H9 (cell line): ENCODE measurements around the gene DSCAM. TPM values are rescaled to one million over a fixed set of nuclear protein-coding genes. Genes with fewer than 3 reads are reported as not detected.

Source experiments
- DNase-seq: peaks from one replicate; pipeline ENCODE4 v3.0.0-alpha.2; 2017
- H2AFZ ChIP-seq: one replicate; pipeline ENCODE4 v1.6.1; 2013; ENCODE audit warnings: mild to moderate bottlenecking, low read length, control low read depth, moderate library complexity
- H2AK5ac ChIP-seq: 2 replicates; pipeline ENCODE4 v1.6.1; 2013; ENCODE audit warnings: low read length, control low read depth, mixed read lengths; ENCODE audit not compliant: insufficient read length
- H2BK120ac ChIP-seq: one replicate; pipeline ENCODE4 v1.6.1; 2013; ENCODE audit warnings: low read depth, mild to moderate bottlenecking, low read length, control low read depth, inconsistent platforms; ENCODE audit not compliant: poor library complexity, severe bottlenecking
- H2BK12ac ChIP-seq: 2 replicates; pipeline ENCODE4 v1.6.1; 2013; ENCODE audit warnings: low read length, control low read depth, mixed read lengths, low read depth; ENCODE audit not compliant: insufficient read length
- H2BK15ac ChIP-seq: 2 replicates; pipeline ENCODE4 v1.6.1; 2013; ENCODE audit warnings: low read depth, low read length, control low read depth
- H2BK20ac ChIP-seq: one replicate; pipeline ENCODE4 v1.6.1; 2013; ENCODE audit warnings: low read depth, mild to moderate bottlenecking, low read length, control low read depth, inconsistent platforms; ENCODE audit not compliant: poor library complexity, severe bottlenecking
- H2BK5ac ChIP-seq: 2 replicates; pipeline ENCODE4 v1.6.1; 2013; ENCODE audit warnings: low read length, control low read depth, mixed read lengths; ENCODE audit not compliant: insufficient read length
- H3K14ac ChIP-seq: 2 replicates; pipeline ENCODE4 v1.6.1; 2013; ENCODE audit warnings: low read length, control low read depth; ENCODE audit not compliant: insufficient read depth
- H3K18ac ChIP-seq: 2 replicates; pipeline ENCODE4 v1.6.1; 2013; ENCODE audit warnings: low read depth, mild to moderate bottlenecking, mixed read lengths, low read length, control low read depth; ENCODE audit not compliant: insufficient read length
- H3K23ac ChIP-seq: 2 replicates; pipeline ENCODE4 v1.6.1; 2013; ENCODE audit warnings: low read length, control low read depth, mixed read lengths, low read depth; ENCODE audit not compliant: insufficient read length
- H3K23me2 ChIP-seq: 2 replicates; pipeline ENCODE4 v1.6.1; 2013; ENCODE audit warnings: low read depth, mild to moderate bottlenecking, mixed read lengths, low read length, control low read depth; ENCODE audit not compliant: insufficient read length, poor library complexity, severe bottlenecking
- H3K27ac ChIP-seq: 2 replicates; pipeline ENCODE4 v1.5.1; 2013; ENCODE audit warnings: low read length, control low read depth, mixed read lengths, low read depth; ENCODE audit not compliant: insufficient read length
- H3K27me3 ChIP-seq: 2 replicates; pipeline ENCODE4 v1.6.1; 2013; ENCODE audit warnings: low read length, control low read depth, inconsistent platforms; ENCODE audit not compliant: insufficient read depth
- H3K4ac ChIP-seq: 2 replicates; pipeline ENCODE4 v1.6.1; 2013; ENCODE audit warnings: low read depth, mild to moderate bottlenecking, control low read depth, inconsistent platforms, low read length, moderate library complexity
- H3K4me1 ChIP-seq: 2 replicates; pipeline ENCODE4 v1.6.1; 2013; ENCODE audit warnings: low read length, control low read depth, inconsistent platforms; ENCODE audit not compliant: insufficient read depth
- H3K4me2 ChIP-seq: 2 replicates; pipeline ENCODE4 v1.6.1; 2013; ENCODE audit warnings: low read length, control low read depth, mixed read lengths; ENCODE audit not compliant: insufficient read length, insufficient read depth
- H3K56ac ChIP-seq: 2 replicates; pipeline ENCODE4 v1.6.1; 2013; ENCODE audit warnings: low read depth, mild to moderate bottlenecking, mixed read lengths, low read length, control low read depth; ENCODE audit not compliant: insufficient read length
- H3K79me1 ChIP-seq: 2 replicates; pipeline ENCODE4 v1.6.1; 2013; ENCODE audit warnings: low read depth, mild to moderate bottlenecking, moderate library complexity, low read length, control low read depth, inconsistent platforms; ENCODE audit not compliant: insufficient read depth, poor library complexity, severe bottlenecking
- H3K79me2 ChIP-seq: 2 replicates; pipeline ENCODE4 v1.6.1; 2013; ENCODE audit warnings: low read length, control low read depth, inconsistent platforms; ENCODE audit not compliant: insufficient read depth
- H3K9ac ChIP-seq: 2 replicates; pipeline ENCODE4 v1.6.1; 2013; ENCODE audit warnings: low read length, control low read depth, mixed read lengths; ENCODE audit not compliant: insufficient read length; ENCODE audit errors: extremely low read depth
- H3K9me3 ChIP-seq: one replicate; pipeline ENCODE4 v1.6.1; 2013; ENCODE audit warnings: low read depth, low read length, inconsistent platforms; ENCODE audit not compliant: control insufficient read depth
- H3T11ph ChIP-seq: one replicate; pipeline ENCODE4 v1.6.1; 2013; ENCODE audit warnings: mild to moderate bottlenecking, low read length, control low read depth, inconsistent platforms
- H4K20me1 ChIP-seq: one replicate; pipeline ENCODE4 v1.6.1; 2013; ENCODE audit not compliant: control insufficient read depth, insufficient read length, insufficient read depth
- H4K5ac ChIP-seq: 2 replicates; pipeline ENCODE4 v1.6.1; 2013; ENCODE audit warnings: low read depth, mild to moderate bottlenecking, mixed read lengths, low read length, control low read depth; ENCODE audit not compliant: insufficient read length
- H4K8ac ChIP-seq: replicated peaks from 2 replicates; pipeline ENCODE4 v1.6.1; 2013; ENCODE audit warnings: low read length, control low read depth, mixed read lengths, low read depth; ENCODE audit not compliant: insufficient read length
- H4K91ac ChIP-seq: 2 replicates; pipeline ENCODE4 v1.6.1; 2013; ENCODE audit warnings: low read depth, mild to moderate bottlenecking, moderate library complexity, mixed read lengths, low read length, control low read depth; ENCODE audit not compliant: insufficient read length
- H3K27ac Mint-ChIP-seq, 3 experiments: 2 replicates in 2 of 3; 3 replicates in 1 of 3; pipeline ENCODE4 v1.8.0; 2020 to 2021; ENCODE audit warnings: mixed read lengths in 3 of 3, mild to moderate bottlenecking in 1 of 3, moderate library complexity in 1 of 3
- H3K27me3 Mint-ChIP-seq: 2 replicates; pipeline ENCODE4 v1.8.0; 2021; ENCODE audit warnings: low read depth, mild to moderate bottlenecking, moderate library complexity, mixed read lengths
- H3K36me3 Mint-ChIP-seq, 3 experiments: 2 replicates in 2 of 3; 3 replicates in 1 of 3; pipeline ENCODE4 v1.8.0; 2020 to 2021; ENCODE audit warnings: low read depth in 3 of 3, mixed read lengths in 3 of 3; ENCODE audit not compliant: insufficient read depth in 1 of 3
- H3K4me1 Mint-ChIP-seq, 2 experiments: 2 replicates each; pipeline ENCODE4 v1.8.0; 2020; ENCODE audit warnings: mixed read lengths in 2 of 2
- H3K4me3 Mint-ChIP-seq, 2 experiments: 2 replicates in 1 of 2; 3 replicates in 1 of 2; pipeline ENCODE4 v1.8.0; 2020 to 2021; ENCODE audit warnings: mild to moderate bottlenecking in 2 of 2, mixed read lengths in 2 of 2, moderate library complexity in 1 of 2
- H3K9me3 Mint-ChIP-seq, 2 experiments: 2 replicates in 1 of 2; 3 replicates in 1 of 2; pipeline ENCODE4 v1.8.0; 2020; ENCODE audit warnings: mild to moderate bottlenecking in 2 of 2, mixed read lengths in 2 of 2, moderate library complexity in 1 of 2
- WGBS: extraction: QIAGEN DNeasy Blood & Tissue Kit; methylation state at CpG from one replicate; pipeline ENCODE4 v1.1.7; 2013; ENCODE audit warnings: missing lambda C conversion rate, low lambda C conversion rate, mixed read lengths; ENCODE audit not compliant: insufficient read length; ENCODE audit errors: extremely low coverage; 5-methylcytosine and 5-hydroxymethylcytosine counted together
- total RNA-seq: library from RNA; stranded (reverse); gene quantifications from 2 replicates; pipeline ENCODE4 v1.2.1, GENCODE V29; 2021
- TF ChIP-seq, protein P1 (sequence below): fragments of 200-600 bp; sonication (generic); conservative IDR thresholded peaks from 3 replicates; pipeline ENCODE4 v1.8.0; 2021; ENCODE audit warnings: antibody characterized with exemption, mild to moderate bottlenecking

DSCAM gene
- total RNA-seq, 1 experiment from 2014 or later = 0.17 TPM

DNA sequence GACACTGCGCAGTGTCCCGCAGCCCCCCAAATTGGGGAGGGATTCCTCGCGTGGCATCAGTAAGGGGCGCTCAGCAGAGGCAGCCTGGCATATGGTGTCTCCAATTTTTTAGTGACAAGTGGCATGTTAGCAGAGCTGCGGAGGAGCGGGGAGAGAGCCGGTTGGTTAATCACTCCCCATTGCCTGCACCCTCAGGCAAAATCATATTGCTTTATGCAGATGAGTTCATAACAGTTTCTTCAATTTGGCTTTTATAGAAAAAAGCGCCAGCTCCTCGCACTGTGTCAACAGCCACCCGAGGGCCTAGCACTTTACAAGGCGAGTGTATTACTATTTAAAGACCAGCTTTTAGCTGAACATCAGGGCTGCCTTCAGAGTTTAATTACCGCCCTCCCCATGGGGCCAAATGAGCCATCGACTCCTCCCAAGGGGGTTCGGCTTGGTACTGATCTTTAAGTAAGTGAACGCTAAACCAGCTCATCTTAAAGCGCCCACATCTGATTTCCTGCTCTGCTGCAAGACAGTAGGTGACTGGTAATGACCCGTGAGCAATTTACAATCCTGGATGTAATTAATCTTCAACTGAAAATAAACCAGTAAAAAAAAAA, 298.9 kb downstream of the DSCAM start:
- Histone ChIP-seq H3T11ph (no peak overlapping the region), H3K4ac (no peak overlapping the region), H3K27ac (no peak overlapping the region), H2BK12ac (no peak overlapping the region), H3K4me2 (no peak overlapping the region), H3K4me1 (no peaks in the 10 kb centered on the region), H3K9ac (no peak overlapping the region), H4K5ac (no peak overlapping the region), H3K27me3 (no peaks in the 10 kb centered on the region), H2BK120ac (no peak overlapping the region), H2BK20ac (no peak overlapping the region), H4K20me1 (no peaks in the 10 kb centered on the region), H3K18ac (no peak overlapping the region), H3K23me2 (no peaks in the 10 kb centered on the region), H3K14ac (no peak overlapping the region; the same call in 1 of the 2 replicates), H3K79me2 (no peaks in the 10 kb centered on the region), H3K56ac (no peak overlapping the region), H3K23ac (no peak overlapping the region), H3K9me3 (no peaks in the 10 kb centered on the region), H4K91ac (no peak overlapping the region), H3K79me1 (no peaks in the 10 kb centered on the region), H2AK5ac (no peak overlapping the region), H4K8ac (no peak overlapping the region), H2BK15ac (no peak overlapping the region), H2BK5ac (no peak overlapping the region), H2AFZ (no peak overlapping the region)
- peaks cover 13 to 18% of the 10 kb centered on the region in 2 experiments for H3K9me3 Mint-ChIP-seq
- peaks cover 9 to 25% (median 11%) of the 10 kb centered on the region in 3 experiments; a peak in 6 of 7 replicates for H3K36me3 Mint-ChIP-seq
- no peak overlapping the region for H3K4me3 Mint-ChIP-seq
- peaks cover 16 to 20% of the 10 kb centered on the region in 2 experiments for H3K4me1 Mint-ChIP-seq
- H3K27me3 Mint-ChIP-seq = no peaks in the 10 kb centered on the region; the same call in none of the 2 replicates
- H3K27ac Mint-ChIP-seq = no peak overlapping the region
- TF ChIP-seq, protein P1, sequence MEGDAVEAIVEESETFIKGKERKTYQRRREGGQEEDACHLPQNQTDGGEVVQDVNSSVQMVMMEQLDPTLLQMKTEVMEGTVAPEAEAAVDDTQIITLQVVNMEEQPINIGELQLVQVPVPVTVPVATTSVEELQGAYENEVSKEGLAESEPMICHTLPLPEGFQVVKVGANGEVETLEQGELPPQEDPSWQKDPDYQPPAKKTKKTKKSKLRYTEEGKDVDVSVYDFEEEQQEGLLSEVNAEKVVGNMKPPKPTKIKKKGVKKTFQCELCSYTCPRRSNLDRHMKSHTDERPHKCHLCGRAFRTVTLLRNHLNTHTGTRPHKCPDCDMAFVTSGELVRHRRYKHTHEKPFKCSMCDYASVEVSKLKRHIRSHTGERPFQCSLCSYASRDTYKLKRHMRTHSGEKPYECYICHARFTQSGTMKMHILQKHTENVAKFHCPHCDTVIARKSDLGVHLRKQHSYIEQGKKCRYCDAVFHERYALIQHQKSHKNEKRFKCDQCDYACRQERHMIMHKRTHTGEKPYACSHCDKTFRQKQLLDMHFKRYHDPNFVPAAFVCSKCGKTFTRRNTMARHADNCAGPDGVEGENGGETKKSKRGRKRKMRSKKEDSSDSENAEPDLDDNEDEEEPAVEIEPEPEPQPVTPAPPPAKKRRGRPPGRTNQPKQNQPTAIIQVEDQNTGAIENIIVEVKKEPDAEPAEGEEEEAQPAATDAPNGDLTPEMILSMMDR = no peak
- DNase-seq = no peak
- no CpG with 5 or more reads among the region's 18 CpGs for WGBS
